Upper lobe of left lung (tissue), 6 donors: ENCODE data around the gene PRND. TPM values are rescaled to one million over a fixed set of nuclear protein-coding genes. Genes with fewer than 3 reads are reported as not detected.

Experiments used
- ATAC-seq, 2 donors: fragments of 200-7000 bp; cut with Tn5 transposase; one replicate each; pipeline ENCODE4 v1.9.1; 2022; ENCODE audit warnings: mild to moderate bottlenecking in 2 of 2, moderate library complexity in 2 of 2; ENCODE audit not compliant: low FRiP score in 2 of 2
- DNase-seq, 2 donors: peaks; one replicate each; pipeline ENCODE4 v3.0.0-alpha.2; 2019 to 2020
- H3K27ac ChIP-seq, 4 donors: fragments of 200-600 bp; sonication (generic); one replicate each; pipeline ENCODE4 v1.5.1; 2016 to 2019
- H3K27me3 ChIP-seq, 4 donors: fragments of 200-600 bp; sonication (generic); one replicate each; pipeline ENCODE4 v1.5.1; 2017 to 2019
- H3K36me3 ChIP-seq, 4 donors: fragments of 200-600 bp; sonication (generic); one replicate each; pipeline ENCODE4 v1.5.1; 2016 to 2019
- H3K4me1 ChIP-seq, 4 donors: fragments of 200-600 bp; sonication (generic); one replicate each; pipeline ENCODE4 v1.5.1; 2018 to 2019
- H3K4me3 ChIP-seq, 4 donors: fragments of 200-600 bp; sonication (generic); one replicate each; pipeline ENCODE4 v1.5.1; 2017 to 2019; ENCODE audit warnings: mild to moderate bottlenecking in 2 of 4, moderate library complexity in 1 of 4
- H3K9me3 ChIP-seq, 4 donors: fragments of 200-600 bp; sonication (generic); one replicate each; pipeline ENCODE4 v1.5.1; 2018 to 2019
- CTCF ChIP-seq, 6 experiments: fragments of 450-650 bp in 4 of 6; fragments of 200-600 bp in 2 of 6; sonication (generic) in 2 of 6; IDR thresholded peaks; one replicate each; pipeline ENCODE4 v1.5.1; 2016 to 2019; ENCODE audit warnings: antibody characterized with exemption in 6 of 6
- EP300 ChIP-seq, 4 donors: sonication (generic); formaldehyde crosslinking; IDR thresholded peaks; one replicate each; pipeline ENCODE4 v1.5.1; 2017; ENCODE audit warnings: antibody characterized with exemption in 4 of 4, control low read depth in 2 of 4
- POLR2A ChIP-seq, 4 donors: fragments of 450-650 bp; IDR thresholded peaks; one replicate each; pipeline ENCODE4 v1.5.1; 2016 to 2017; ENCODE audit warnings: antibody characterized with exemption in 4 of 4, mild to moderate bottlenecking in 2 of 4
- POLR2AphosphoS5 ChIP-seq, 2 donors: sonication (generic); formaldehyde crosslinking; IDR thresholded peaks; one replicate each; pipeline ENCODE4 v1.5.1; 2017; ENCODE audit warnings: antibody characterized with exemption in 2 of 2
- WGBS, 2 donors: methylation state at CpG; one replicate each; pipeline ENCODE4 v1.1.5; 2017 to 2018; 5-methylcytosine and 5-hydroxymethylcytosine counted together
- total RNA-seq, 6 donors: library from RNA; depleted of rRNA in 4 of 6; stranded (reverse); fragments of >200 nt in 4 of 6; gene quantifications; one replicate each; pipeline versions ENCODE4 v1.1.0 to v1.2.1, GENCODE V29; 2016 to 2021
- donor health status: DM: no; HTN: no; CAD: no; lungs with moderate emphysema.
- donor health status: DM: no; HTN: yes; CAD: no; lungs with severe emphysema.

The PRND gene
- total RNA-seq, 6 donors from 2014 or later, result 0.20 TPM; not detected in 5

GRCh38 chr20:4697189-4697830 lies 24.4 kb upstream of the PRND start:
- Histone ChIP-seq H3K4me3 (no peak overlapping the region), H3K9me3 (no peaks in the 10 kb centered on the region), H3K27me3 (no peaks in the 10 kb centered on the region), H3K27ac (no peak overlapping the region), H3K36me3 (peaks cover 12 to 22% (median 14%) of the 10 kb centered on the region in 4 donors), H3K4me1 (no peaks in the 10 kb centered on the region)
- 86% methylated on average over 7 of the region's 7 CpGs for WGBS, 2 donors
- ATAC-seq, result no peak
- no peak for DNase-seq
- TF ChIP-seq POLR2A (IDR thresholded peaks at IDR 0.05), result no peak
- TF ChIP-seq CTCF (IDR thresholded peaks at IDR 0.05), result no peak
- TF ChIP-seq POLR2AphosphoS5 (IDR thresholded peaks at IDR 0.05), result no peak
- no peak for TF ChIP-seq EP300 (IDR thresholded peaks at IDR 0.05)

GRCh38 chr20:4697831-4698221 lies 23.9 kb upstream of the PRND start:
- Histone ChIP-seq H3K4me3 (no peak overlapping the region), H3K36me3 (peaks cover 12 to 22% (median 14%) of the 10 kb centered on the region in 4 donors), H3K9me3 (no peaks in the 10 kb centered on the region), H3K27ac (no peak overlapping the region), H3K27me3 (no peaks in the 10 kb centered on the region), H3K4me1 (no peaks in the 10 kb centered on the region)
- ATAC-seq (no peak), DNase-seq (no peak)
- 85 to 94% methylated on average over 2 of the region's 2 CpGs for WGBS, 2 donors
- TF ChIP-seq EP300 (IDR thresholded peaks at IDR 0.05) (no peak), CTCF (IDR thresholded peaks at IDR 0.05) (no peak)

- no peak overlapping the region for H3K27ac ChIP-seq
- TF ChIP-seq POLR2A (IDR thresholded peaks at IDR 0.05), result no peak
- TF ChIP-seq POLR2AphosphoS5 (IDR thresholded peaks at IDR 0.05), result no peak
- TF ChIP-seq CTCF (IDR thresholded peaks at IDR 0.05), result no peak
- TF ChIP-seq EP300 (IDR thresholded peaks at IDR 0.05), result no peak
- no peak for ATAC-seq
- H3K4me1 ChIP-seq, result no peaks in the 10 kb centered on the region
- 94 to 96% methylated on average over 6 to 9 of the region's 9 CpGs for WGBS, 2 donors
- no peak for DNase-seq
- H3K27me3 ChIP-seq, result no peaks in the 10 kb centered on the region
- no peaks in the 10 kb centered on the region for H3K9me3 ChIP-seq
- H3K36me3 ChIP-seq, result peaks cover 12 to 22% (median 14%) of the 10 kb centered on the region in 4 donors
- H3K4me3 ChIP-seq, result no peak overlapping the region
Measured at GRCh38 chr20:4699216-4699615, 22.5 kb upstream of the PRND start.

- H3K27ac ChIP-seq, result no peak overlapping the region
- no peak for ATAC-seq
- TF ChIP-seq POLR2A (IDR thresholded peaks at IDR 0.05) (no peak), CTCF (IDR thresholded peaks at IDR 0.05) (no peak), POLR2AphosphoS5 (IDR thresholded peaks at IDR 0.05) (no peak), EP300 (IDR thresholded peaks at IDR 0.05) (no peak)
- no peaks in the 10 kb centered on the region for H3K4me1 ChIP-seq
- peaks cover 12 to 22% (median 14%) of the 10 kb centered on the region in 4 donors for H3K36me3 ChIP-seq
- H3K4me3 ChIP-seq, result no peak overlapping the region
- WGBS, 2 donors, result 90 to 97% methylated on average over 3 of the region's 3 CpGs
- no peak for DNase-seq
- H3K27me3 ChIP-seq, result no peaks in the 10 kb centered on the region
- H3K9me3 ChIP-seq, result no peaks in the 10 kb centered on the region
Measured at GRCh38 chr20:4699957-4700356, 21.8 kb upstream of the PRND start.
